ENCODE results near the gene FCER1G.
"Not testable (repeated sequence)": the region's sequence is repeated elsewhere in the genome, so short reads cannot be mapped to it uniquely, and the experiment has no call there.

FCER1G gene

GRCh38 chr1:161219078-161219892 lies 4.2 kb downstream of the FCER1G start:
- Histone ChIP-seq H3K9me3 (ENCODE audit: control insufficient read depth in 2 of 2, low read length in 2 of 2) (no peaks in the 10 kb centered on the region), H3K4me3 (ENCODE audit: low read length in 2 of 2) (no peak overlapping the region), H3K27me3 (ENCODE audit: control insufficient read depth in 2 of 2, insufficient read depth in 2 of 2, low read length in 2 of 2) (no peaks in the 10 kb centered on the region), H3K9ac (ENCODE audit: low read depth in 1 of 2, low read length in 2 of 2) (no peak overlapping the region), H3K4me1 (ENCODE audit: control insufficient read depth in 2 of 2, insufficient read depth in 2 of 2, low read length in 2 of 2) (peaks cover 0 to 3% of the 10 kb centered on the region in 2 donors), H3K36me3 (ENCODE audit: control insufficient read depth in 2 of 2, insufficient read depth in 2 of 2, low read length in 2 of 2) (peaks cover 3 to 5% of the 10 kb centered on the region in 2 donors), H3K27ac (ENCODE audit: low read depth in 2 of 2, low read length in 2 of 2) (no peak overlapping the region)

GRCh38 chr1:161220002-161220401 lies 4.9 kb downstream of the FCER1G start:
- H3K4me1 ChIP-seq (ENCODE audit: control insufficient read depth in 2 of 2, insufficient read depth in 2 of 2, low read length in 2 of 2) = peaks cover 0 to 3% of the 10 kb centered on the region in 2 donors

DNA sequence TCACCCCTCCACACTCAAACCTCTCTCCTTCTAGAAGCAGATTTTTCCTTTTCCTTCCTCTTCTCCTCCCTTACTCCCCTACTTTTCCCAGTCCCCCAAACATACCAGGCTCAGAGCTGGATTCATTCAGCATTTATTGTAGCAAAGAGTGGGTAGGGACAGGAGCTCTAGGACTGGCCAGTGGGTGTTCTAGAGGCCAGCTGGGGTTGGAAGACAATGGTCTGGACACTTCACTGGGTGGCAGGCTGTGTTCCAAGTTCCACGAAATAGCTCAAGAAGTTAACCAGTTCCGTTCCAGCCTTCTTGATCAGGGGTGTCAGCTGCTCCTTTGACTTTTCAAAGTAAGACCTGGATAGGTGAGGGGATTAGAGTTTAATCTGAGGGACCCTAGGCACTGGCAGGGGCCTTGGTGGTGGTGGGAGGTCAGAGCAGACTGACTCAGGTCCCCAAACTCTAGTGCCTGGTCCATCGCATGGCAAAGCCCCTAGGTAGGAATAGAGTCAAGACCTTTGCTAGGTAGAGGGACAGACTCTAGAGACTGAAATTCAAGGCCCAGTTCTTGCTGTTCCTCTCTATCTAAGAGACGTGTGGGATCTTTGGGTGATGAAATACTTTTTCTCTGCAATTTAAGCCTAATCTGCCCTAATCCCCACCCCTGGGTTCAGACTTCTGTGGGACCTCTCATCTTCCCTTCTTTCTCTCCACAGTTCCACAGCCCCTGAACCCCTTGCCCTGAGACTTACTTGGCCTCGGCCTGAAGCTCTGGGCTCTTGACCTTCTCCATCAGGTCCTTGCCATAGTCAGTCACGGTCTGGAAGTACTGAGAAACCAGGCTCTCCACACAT lies 7.3 kb downstream of the FCER1G start:
- H3K36me3 ChIP-seq (ENCODE audit: control insufficient read depth in 2 of 2, insufficient read depth in 2 of 2, low read length in 2 of 2) = no peaks in the 10 kb centered on the region
- H3K4me3 ChIP-seq (ENCODE audit: low read length in 2 of 2) = no peak overlapping the region
- no peaks in the 10 kb centered on the region for H3K27me3 ChIP-seq (ENCODE audit: control insufficient read depth in 2 of 2, insufficient read depth in 2 of 2, low read length in 2 of 2)
- H3K9ac ChIP-seq (ENCODE audit: low read depth in 1 of 2, low read length in 2 of 2) = no peak overlapping the region
- H3K9me3 ChIP-seq (ENCODE audit: control insufficient read depth in 2 of 2, low read length in 2 of 2) = no peaks in the 10 kb centered on the region
- H3K27ac ChIP-seq (ENCODE audit: low read depth in 2 of 2, low read length in 2 of 2) = no peak overlapping the region
- peaks cover 17 to 18% of the 10 kb centered on the region in 2 donors for H3K4me1 ChIP-seq (ENCODE audit: control insufficient read depth in 2 of 2, insufficient read depth in 2 of 2, low read length in 2 of 2)

More at GRCh38 chr1:161220002-161220401, 4.9 kb downstream of the FCER1G start:
- Histone ChIP-seq H3K27ac (ENCODE audit: low read depth in 2 of 2, low read length in 2 of 2) (no peak overlapping the region), H3K27me3 (ENCODE audit: control insufficient read depth in 2 of 2, insufficient read depth in 2 of 2, low read length in 2 of 2) (no peaks in the 10 kb centered on the region), H3K9ac (ENCODE audit: low read depth in 1 of 2, low read length in 2 of 2) (no peak overlapping the region), H3K9me3 (ENCODE audit: control insufficient read depth in 2 of 2, low read length in 2 of 2) (no peaks in the 10 kb centered on the region), H3K36me3 (ENCODE audit: control insufficient read depth in 2 of 2, insufficient read depth in 2 of 2, low read length in 2 of 2) (no peaks in the 10 kb centered on the region), H3K4me3 (ENCODE audit: low read length in 2 of 2) (no peak overlapping the region)

DNA sequence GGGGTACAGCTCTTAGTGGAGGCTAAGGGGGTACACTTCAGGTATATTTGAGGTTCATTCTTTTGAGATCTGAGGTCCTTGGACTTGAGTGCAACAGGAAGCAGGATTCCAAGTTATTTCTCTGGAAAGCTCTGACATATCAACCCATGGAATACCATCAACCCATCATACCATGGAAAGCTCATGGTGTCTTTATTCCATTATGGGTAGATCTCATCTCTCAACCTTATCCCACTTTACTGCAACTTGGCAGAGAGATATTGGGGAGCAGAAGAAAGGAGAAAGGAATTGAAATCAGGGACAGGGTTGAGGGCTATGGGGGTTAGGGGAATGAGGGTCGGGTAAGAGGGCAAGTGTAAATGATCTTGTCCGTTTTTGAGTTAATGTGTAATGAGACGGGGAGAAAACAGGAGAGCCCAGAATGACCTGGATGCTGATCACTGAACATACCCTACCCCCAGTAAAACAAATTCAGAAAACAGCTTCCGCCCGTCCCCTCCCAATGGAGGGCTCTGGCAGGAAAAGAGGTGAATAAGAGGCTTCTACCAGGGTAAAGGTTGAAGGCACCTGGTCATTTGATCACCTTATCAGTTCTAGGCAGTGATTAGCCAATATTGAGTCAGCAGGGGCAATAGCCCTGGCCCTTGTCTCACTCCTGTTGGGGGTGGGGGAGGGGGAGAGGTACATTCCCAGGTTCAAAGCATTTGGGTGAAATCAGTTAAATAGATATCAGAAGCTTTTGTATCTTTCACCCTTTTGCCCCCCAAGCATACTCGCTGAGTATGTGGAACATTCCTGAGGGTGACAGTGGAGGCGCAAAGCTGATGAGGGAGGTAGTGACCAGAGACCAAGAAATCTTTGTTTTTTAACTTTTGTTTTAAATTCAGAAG lies 9.0 kb downstream of the FCER1G start:
- no peak overlapping the region for H3K4me3 ChIP-seq (ENCODE audit: low read length in 2 of 2)
- peaks cover 17 to 21% of the 10 kb centered on the region in 2 donors for H3K4me1 ChIP-seq (ENCODE audit: control insufficient read depth in 2 of 2, insufficient read depth in 2 of 2, low read length in 2 of 2)
- H3K36me3 ChIP-seq (ENCODE audit: control insufficient read depth in 2 of 2, insufficient read depth in 2 of 2, low read length in 2 of 2) = peaks cover 8 to 9% of the 10 kb centered on the region in 2 donors

GRCh38 chr1:161224695-161225087 lies 9.6 kb downstream of the FCER1G start:
- H3K9me3 ChIP-seq (ENCODE audit: control insufficient read depth in 2 of 2, low read length in 2 of 2); H3K27ac ChIP-seq (ENCODE audit: low read depth in 2 of 2, low read length in 2 of 2): not testable (repeated sequence)
- peaks cover 15% of the 10 kb centered on the region in 2 donors for H3K36me3 ChIP-seq (ENCODE audit: control insufficient read depth in 2 of 2, insufficient read depth in 2 of 2, low read length in 2 of 2)

More for the DNA sequence above, 9.0 kb downstream of the FCER1G start:
- H3K27me3 ChIP-seq (ENCODE audit: control insufficient read depth in 2 of 2, insufficient read depth in 2 of 2, low read length in 2 of 2) = no peaks in the 10 kb centered on the region
- no peak overlapping the region for H3K27ac ChIP-seq (ENCODE audit: low read depth in 2 of 2, low read length in 2 of 2)
- H3K9ac ChIP-seq (ENCODE audit: low read depth in 1 of 2, low read length in 2 of 2) = no peak overlapping the region
- no peaks in the 10 kb centered on the region for H3K9me3 ChIP-seq (ENCODE audit: control insufficient read depth in 2 of 2, low read length in 2 of 2)

DNA sequence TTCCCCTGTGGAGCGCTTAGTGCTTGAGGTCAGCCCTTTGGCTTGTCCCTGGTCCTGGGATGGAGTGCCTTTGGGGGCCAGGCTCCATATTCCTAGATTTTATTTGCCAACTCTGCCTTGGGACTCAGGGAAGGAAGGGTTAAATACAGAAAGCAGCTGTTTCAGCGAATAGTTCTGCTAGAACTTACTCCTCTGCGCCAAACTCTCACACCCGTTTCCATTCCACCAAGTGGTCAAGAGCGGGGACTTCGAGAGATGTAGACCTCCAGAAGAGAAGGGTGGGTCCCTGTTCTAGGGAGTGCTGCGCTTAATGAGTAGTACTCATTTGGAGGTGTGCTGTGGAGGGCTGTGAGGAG lies 10.1 kb downstream of the FCER1G start:
- Histone ChIP-seq H3K27me3 (ENCODE audit: control insufficient read depth in 2 of 2, insufficient read depth in 2 of 2, low read length in 2 of 2) (no peaks in the 10 kb centered on the region), H3K4me3 (ENCODE audit: low read length in 2 of 2) (peak overlapping the region; percentile 21 to 45), H3K9me3 (ENCODE audit: control insufficient read depth in 2 of 2, low read length in 2 of 2) (no peaks in the 10 kb centered on the region), H3K9ac (ENCODE audit: low read depth in 1 of 2, low read length in 2 of 2) (peak overlapping the region in 1 of 2 donors; percentile 7), H3K36me3 (ENCODE audit: control insufficient read depth in 2 of 2, insufficient read depth in 2 of 2, low read length in 2 of 2) (peaks cover 17 to 18% of the 10 kb centered on the region in 2 donors), H3K4me1 (ENCODE audit: control insufficient read depth in 2 of 2, insufficient read depth in 2 of 2, low read length in 2 of 2) (peaks cover 17 to 21% of the 10 kb centered on the region in 2 donors), H3K27ac (ENCODE audit: low read depth in 2 of 2, low read length in 2 of 2) (peak overlapping the region; percentile 53 to 63)

More at GRCh38 chr1:161224695-161225087, 9.6 kb downstream of the FCER1G start:
- H3K9ac ChIP-seq (ENCODE audit: low read depth in 1 of 2, low read length in 2 of 2); H3K4me3 ChIP-seq (ENCODE audit: low read length in 2 of 2); H3K27me3 ChIP-seq (ENCODE audit: control insufficient read depth in 2 of 2, insufficient read depth in 2 of 2, low read length in 2 of 2): not testable (repeated sequence)
- peaks cover 17 to 21% of the 10 kb centered on the region in 2 donors for H3K4me1 ChIP-seq (ENCODE audit: control insufficient read depth in 2 of 2, insufficient read depth in 2 of 2, low read length in 2 of 2)

DNA sequence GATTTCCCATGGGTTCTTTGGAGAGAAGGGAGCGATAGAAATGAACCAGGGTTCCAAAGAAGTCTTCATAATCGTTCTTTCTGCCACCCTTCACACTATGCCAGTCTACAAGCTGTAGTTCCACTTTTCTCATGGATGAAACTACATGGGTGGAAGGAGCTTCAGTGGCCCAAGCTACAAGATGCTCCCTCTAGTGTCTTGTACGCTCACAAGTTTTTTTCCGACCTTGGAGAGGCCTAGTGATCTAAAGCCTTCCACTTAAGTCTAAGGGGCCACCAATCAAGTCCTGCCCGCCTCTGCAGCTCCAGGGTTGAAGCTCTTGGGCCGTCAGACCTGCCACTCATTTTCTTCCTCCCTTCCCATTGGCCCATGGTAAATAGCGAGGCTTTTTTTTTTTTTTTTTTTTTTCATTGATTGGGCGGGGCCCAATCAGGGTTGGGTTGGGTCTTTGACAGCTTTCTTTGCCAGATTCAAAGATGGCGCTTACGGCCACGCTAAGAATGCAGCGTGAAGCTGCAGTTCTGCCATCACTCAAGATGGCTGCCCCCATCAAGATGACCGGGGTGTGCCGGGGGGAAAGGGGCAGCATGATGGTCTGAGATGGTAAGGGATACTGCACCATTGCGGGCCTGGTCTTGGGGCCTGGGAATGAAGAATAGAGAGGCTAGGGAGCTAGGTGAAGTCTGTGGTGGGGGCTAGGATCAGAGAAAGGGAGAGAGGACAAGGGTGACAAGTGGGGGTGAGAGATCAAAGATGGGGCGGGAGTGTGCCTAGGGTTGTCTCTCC lies 10.6 kb downstream of the FCER1G start, which contains the start of gene TOMM40L:
TOMM40L (plus strand) TSS at position 527 of the 786 bp plus-strand sequence. CDS start 430 bp downstream, outside the sequence.
- Histone ChIP-seq H3K27me3 (ENCODE audit: control insufficient read depth in 2 of 2, insufficient read depth in 2 of 2, low read length in 2 of 2) (no peaks in the 10 kb centered on the region), H3K36me3 (ENCODE audit: control insufficient read depth in 2 of 2, insufficient read depth in 2 of 2, low read length in 2 of 2) (peaks cover 20 to 22% of the 10 kb centered on the region in 2 donors), H3K9me3 (ENCODE audit: control insufficient read depth in 2 of 2, low read length in 2 of 2) (no peaks in the 10 kb centered on the region), H3K9ac (ENCODE audit: low read depth in 1 of 2, low read length in 2 of 2) (peak within 1 kb of the TSS; percentile 76 to 88), H3K27ac (ENCODE audit: low read depth in 2 of 2, low read length in 2 of 2) (peak within 1 kb of the TSS; percentile 66 to 68), H3K4me3 (ENCODE audit: low read length in 2 of 2) (peak within 1 kb of the TSS; percentile 95 to 98), H3K4me1 (ENCODE audit: control insufficient read depth in 2 of 2, insufficient read depth in 2 of 2, low read length in 2 of 2) (peaks cover 17 to 21% of the 10 kb centered on the region in 2 donors)

DNA sequence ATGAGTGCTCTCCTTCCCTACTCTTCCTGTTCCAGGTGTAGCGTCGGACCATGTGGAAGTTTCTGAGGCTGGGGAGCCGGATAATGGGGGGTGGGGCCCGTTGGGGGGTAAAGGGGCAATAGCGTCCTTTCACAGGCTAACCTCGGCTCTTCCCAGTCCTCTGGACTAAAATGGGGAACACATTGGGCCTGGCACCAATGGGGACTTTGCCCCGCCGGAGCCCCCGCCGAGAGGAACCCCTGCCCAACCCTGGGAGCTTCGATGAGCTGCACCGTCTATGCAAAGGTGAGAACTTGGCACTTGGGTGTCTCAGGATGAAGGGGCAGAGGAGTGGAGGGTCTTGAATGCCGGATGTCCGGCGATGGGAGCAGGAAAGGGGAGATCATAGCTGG lies 11.2 kb downstream of the FCER1G start:
- H3K36me3 ChIP-seq (ENCODE audit: control insufficient read depth in 2 of 2, insufficient read depth in 2 of 2, low read length in 2 of 2) = peaks cover 20 to 22% of the 10 kb centered on the region in 2 donors
- H3K4me3 ChIP-seq (ENCODE audit: low read length in 2 of 2) = peak overlapping the region; percentile 95 to 98
- H3K27ac ChIP-seq (ENCODE audit: low read depth in 2 of 2, low read length in 2 of 2) = peak overlapping the region; percentile 66 to 68
- H3K4me1 ChIP-seq (ENCODE audit: control insufficient read depth in 2 of 2, insufficient read depth in 2 of 2, low read length in 2 of 2) = peaks cover 17 to 21% of the 10 kb centered on the region in 2 donors
- peak overlapping the region; percentile 76 to 88 for H3K9ac ChIP-seq (ENCODE audit: low read depth in 1 of 2, low read length in 2 of 2)
- no peaks in the 10 kb centered on the region for H3K27me3 ChIP-seq (ENCODE audit: control insufficient read depth in 2 of 2, insufficient read depth in 2 of 2, low read length in 2 of 2)
- no peaks in the 10 kb centered on the region for H3K9me3 ChIP-seq (ENCODE audit: control insufficient read depth in 2 of 2, low read length in 2 of 2)

DNA sequence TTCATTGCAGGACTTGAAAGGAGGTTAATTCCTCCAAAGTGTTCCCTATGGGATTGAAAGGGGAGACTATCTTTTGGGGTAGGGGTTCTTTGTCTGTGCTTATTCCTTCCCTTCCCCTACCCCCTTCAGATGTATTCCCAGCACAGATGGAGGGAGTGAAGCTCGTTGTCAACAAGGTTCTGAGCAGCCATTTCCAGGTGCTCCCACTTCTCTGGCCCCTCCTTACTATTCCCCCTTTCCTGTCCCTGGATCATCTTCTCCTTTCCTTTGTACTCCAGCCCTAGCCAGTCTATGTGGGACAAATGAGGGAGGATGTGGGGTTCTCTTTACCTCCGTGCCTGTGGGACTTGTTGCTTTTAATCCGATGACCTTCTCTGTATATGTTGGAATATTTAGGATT lies 11.7 kb downstream of the FCER1G start:
- H3K4me3 ChIP-seq (ENCODE audit: low read length in 2 of 2) = peak overlapping the region; percentile 95 to 98
- H3K27ac ChIP-seq (ENCODE audit: low read depth in 2 of 2, low read length in 2 of 2) = no peak overlapping the region
- H3K27me3 ChIP-seq (ENCODE audit: control insufficient read depth in 2 of 2, insufficient read depth in 2 of 2, low read length in 2 of 2) = no peaks in the 10 kb centered on the region
- peak overlapping the region in 1 of 2 donors; percentile 88 for H3K9ac ChIP-seq (ENCODE audit: low read depth in 1 of 2, low read length in 2 of 2)
- no peaks in the 10 kb centered on the region for H3K9me3 ChIP-seq (ENCODE audit: control insufficient read depth in 2 of 2, low read length in 2 of 2)
- peaks cover 20 to 22% of the 10 kb centered on the region in 2 donors for H3K36me3 ChIP-seq (ENCODE audit: control insufficient read depth in 2 of 2, insufficient read depth in 2 of 2, low read length in 2 of 2)
- H3K4me1 ChIP-seq (ENCODE audit: control insufficient read depth in 2 of 2, insufficient read depth in 2 of 2, low read length in 2 of 2) = peaks cover 17 to 21% of the 10 kb centered on the region in 2 donors

Measured in mucosa of rectum (tissue), 2 donors.